ENCODE data around the gene CPT1A.

Gene CPT1A

DNA sequence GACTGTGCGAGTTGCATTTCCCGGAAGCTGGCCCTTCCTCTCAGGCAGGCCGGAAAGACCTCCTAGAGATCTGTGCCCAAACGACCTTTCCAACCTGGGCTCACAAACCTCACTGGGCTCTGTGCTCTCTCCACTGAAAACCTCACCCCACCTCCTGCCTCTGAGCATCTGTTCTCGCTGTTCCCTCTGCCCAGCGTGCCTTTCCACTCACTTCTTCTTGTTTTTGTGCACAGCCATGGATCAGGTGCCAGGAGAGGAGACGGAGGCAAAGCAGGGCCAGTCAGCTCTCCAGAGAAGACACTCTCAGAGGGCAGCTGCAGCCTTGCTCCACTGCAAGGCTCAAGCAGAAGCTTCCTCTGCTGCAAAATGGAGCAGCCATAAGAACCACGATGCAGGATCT is 10.9 kb upstream of the CPT1A start:
- DNase-seq = no peak

GRCh38 chr11:68848429-68848828 is 6.7 kb upstream of the CPT1A start:
- DNase-seq = no peak

DNA sequence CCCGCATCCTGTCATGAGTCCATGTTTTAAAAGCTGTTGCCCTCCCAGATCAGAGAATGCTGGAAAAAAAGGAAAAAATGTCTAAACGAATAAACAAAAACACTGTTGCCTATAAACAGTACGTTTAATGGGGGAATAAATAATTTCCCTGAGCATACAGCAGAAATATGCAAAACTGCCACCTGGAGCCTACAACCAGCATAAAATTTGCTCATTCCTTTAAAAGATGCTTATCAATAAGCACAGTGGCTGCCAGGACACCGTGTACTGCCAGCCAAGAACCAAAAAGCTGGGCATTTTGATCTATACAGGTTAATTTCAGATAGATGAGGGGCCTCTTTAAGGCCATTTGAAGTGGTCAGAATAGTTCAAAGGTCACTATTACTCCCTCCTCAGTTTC is 5.7 kb upstream of the CPT1A start:
- no peak for DNase-seq

DNA sequence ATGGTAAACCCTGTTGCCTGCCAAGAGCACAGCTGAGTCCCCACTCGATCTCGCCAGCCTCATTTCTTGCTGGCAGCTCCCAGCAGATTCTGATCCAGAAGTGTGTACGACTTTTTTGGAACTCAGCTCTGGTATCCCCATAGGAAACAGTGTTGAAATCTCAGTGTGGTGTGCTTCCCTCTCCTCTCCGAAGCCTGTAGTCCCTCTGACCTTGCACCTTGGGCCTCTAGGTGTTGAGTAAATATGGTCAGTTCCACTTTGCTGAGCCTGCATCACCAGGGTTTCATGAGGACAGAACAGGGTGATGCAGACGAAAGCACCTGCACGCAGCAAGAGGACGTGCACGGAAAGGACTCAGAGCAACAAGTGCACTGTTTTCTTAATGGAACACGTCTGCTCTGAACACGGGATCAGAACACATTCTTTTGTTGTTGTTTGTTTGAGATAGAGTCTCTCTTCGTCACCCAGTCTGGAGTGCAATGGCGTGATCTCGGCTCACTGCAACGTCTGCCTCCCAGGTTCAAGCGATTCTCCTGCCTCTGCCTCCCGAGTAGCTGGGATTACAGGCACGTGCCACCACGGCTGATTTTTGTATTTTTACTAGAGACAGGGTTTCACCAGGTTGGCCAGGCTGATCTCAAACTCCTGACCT is 3.8 kb upstream of the CPT1A start:
- DNase-seq = no peak

DNA sequence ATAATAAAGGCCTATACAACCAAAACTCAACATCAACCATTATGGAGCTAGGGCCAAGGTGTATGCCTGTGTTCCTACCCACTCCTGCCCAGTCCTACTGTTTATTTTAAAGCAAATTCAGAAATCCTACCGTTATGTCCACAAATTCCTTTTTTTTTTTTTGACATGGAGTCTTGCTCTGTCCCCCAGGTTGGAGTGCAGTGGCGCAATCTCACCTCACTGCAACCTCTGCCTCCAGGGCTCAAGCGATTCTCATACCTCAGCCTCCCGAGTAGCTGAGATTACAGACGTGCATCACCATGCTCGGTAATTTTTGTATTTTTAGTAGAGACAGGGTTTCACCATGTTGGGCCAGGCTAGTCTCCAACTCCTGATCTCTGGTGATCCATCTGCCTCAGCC is 3.1 kb upstream of the CPT1A start:
- DNase-seq = no peak

DNA sequence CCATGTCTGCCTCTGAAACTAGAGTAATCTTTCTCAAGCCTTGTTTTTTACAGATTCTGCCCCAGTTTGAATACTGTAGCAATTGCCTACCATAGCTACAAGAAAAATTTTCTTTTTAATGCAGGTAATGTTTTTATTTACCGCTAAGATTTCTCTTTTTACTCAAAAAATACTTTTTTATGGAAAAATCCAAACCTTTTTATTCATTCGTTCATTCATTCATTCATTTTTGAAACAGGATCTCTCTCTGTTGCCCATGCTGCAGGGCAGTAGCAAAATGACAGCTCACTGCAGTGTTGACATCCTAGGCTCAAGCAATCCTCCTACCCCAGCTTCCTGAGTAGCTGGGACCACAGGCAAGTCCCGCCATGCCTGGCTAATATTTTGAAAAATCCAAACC is 2.7 kb upstream of the CPT1A start:
- DNase-seq = no peak

GRCh38 chr11:68843703-68844312 is 2.1 kb upstream of the CPT1A start:
- peak; percentile 56 for DNase-seq

DNA sequence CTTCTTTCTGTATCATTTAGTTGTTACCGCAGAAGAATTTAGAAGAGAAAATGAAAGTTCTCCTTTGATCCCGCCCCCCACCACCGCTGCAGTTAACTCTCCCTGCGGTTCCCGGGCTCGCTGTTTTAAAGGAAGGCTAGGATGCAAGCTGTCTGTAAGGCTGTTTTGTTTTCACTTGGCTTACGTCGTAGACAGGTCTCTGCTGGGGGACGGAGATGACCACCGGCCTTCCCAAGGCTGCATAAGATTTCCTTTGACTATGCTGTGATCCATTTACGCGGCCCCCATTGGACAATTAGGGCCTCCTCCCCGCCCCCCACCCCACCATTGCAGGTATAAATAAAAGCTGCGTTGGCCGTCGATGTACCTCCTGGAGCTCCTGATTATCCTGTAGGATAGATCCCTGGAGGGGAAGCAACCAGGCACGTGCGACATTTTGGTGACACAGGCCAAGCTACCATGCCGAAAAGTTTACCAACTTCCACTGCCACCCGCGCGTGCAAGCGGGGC is 1.4 kb upstream of the CPT1A start:
- no peak for DNase-seq

DNA sequence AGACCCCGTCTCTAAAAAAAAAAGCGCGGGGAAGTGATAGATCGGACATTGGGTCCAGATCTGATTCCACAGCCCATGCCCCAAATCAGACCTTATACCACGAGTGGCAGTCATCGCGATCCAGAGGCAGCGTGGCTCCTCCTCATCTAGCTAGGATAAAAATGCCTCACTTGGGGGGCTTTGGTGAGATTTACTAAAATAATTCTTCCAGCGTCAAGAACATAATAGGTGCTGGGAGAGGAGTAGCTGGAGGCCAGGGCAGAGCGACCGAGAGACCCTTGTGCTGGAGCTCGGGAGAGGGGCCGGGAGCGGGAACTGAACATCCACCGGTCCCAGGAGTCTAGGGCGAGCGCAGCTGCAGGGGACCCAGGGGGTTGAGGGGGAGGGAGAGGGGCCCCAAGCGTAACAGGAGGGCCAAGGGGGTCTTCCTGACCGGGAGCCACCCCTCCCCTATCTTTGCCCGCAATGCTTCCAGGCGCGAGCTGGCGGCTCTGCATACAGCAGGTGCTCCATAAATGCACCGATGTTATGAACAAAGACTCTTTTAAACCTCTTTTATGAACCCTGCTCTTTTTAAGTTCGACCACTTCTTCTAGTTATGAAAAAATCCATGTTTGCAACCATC is 823 bp upstream of the CPT1A start:
- DNase-seq = no peak

- no peak for DNase-seq
Observed at GRCh38 chr11:68840661-68841653, 759 bp downstream of the CPT1A start.

GRCh38 chr11:68839911-68840641 is 1.6 kb downstream of the CPT1A start:
- DNase-seq = no peak

GRCh38 chr11:68839054-68839865 is 2.5 kb downstream of the CPT1A start:
- peak; percentile 86 for DNase-seq

- DNase-seq = no peak
Observed at GRCh38 chr11:68838572-68838964, 3.1 kb downstream of the CPT1A start.

- DNase-seq = no peak
Observed at GRCh38 chr11:68837583-68838571, 3.8 kb downstream of the CPT1A start.

DNA sequence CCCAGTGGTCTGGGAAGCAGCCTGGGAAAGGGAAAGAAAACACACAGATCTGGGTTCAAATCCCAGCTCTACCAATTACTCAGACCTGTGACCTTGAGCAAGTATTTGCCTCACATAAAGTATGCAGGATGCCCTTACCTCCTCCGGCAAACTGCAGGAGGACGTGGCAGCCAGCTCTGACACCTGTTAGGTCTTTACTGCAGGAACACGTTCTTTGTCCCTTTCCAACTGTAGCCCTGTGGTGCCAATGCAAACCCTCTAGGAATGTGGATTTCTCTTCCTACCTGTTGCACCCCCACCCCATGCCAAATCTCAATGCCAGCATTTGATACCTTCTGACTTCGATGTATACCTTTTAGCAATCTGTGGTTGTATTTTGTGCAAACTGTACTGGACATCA is 6.0 kb downstream of the CPT1A start:
- no peak for DNase-seq

- DNase-seq = no peak
Observed at GRCh38 chr11:68835328-68835727, 6.4 kb downstream of the CPT1A start.

DNA sequence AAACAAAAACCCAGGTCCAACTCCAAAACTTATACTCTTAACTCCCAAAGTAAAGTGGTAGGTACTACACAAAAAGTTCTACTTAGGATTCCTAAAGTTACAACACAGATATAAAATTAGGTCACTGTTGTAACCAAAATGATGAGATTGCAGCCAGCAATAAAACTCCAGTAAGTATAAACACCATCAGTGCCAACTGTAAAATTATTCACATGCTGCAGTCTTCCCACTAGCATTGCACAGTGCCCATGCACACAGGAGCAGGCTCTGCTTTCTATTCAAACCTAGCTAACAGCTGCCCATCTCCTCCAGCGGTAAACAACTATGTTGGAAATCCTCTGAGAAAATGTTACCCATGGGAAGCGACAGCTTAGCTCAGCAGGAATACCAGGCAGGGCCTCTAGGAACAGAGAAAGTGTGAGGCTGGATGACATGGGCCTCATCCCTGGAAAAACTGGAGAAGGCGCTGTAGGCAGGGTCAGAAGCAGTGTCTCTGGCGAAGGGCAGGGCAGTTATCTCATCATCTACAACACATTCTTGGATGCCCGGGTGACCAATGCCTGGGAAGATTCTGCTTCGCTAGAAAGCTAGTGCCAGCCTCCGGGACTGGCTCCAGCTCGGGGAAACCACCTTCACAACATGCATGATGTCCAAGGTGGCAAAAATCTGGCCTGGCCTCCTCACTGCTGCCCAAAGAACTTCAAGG is 9.1 kb downstream of the CPT1A start:
- DNase-seq = no peak

- DNase-seq = no peak
Observed at GRCh38 chr11:68831124-68831523, 10.6 kb downstream of the CPT1A start.

- DNase-seq = no peak
Observed at GRCh38 chr11:68829581-68829980, 12.1 kb downstream of the CPT1A start.

DNA sequence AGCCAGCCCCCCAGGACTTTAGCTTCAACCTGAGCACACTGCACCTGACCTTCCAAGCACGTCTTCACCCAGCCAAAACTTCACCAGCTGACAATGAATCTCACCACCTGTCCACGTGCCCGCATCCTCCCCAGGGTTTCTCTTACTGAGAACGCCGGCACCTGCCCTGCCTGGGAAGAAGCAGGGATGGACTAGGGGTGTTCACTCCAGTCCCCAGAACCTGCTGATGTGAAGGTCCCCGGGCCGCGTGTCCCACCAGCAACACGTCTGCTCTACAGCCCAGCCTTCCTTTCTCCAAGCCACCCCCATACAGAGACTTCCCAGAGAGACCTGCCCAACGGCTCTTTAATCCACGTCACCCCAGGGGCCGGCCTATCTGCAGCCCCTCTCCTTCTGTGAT is 12.8 kb downstream of the CPT1A start:
- DNase-seq = no peak
